H1 (cell line): ENCODE measurements around the gene KLF7. TPM values are rescaled to one million over a fixed set of nuclear protein-coding genes. Genes with fewer than 3 reads are reported as not detected.

Source experiments
- CTCF ChIA-PET: fragments of 300-600 bp; sonication (Branson Sonifier 250); formaldehyde crosslinking; loops from one replicate; lab custom pipeline; 2021; ENCODE audit not compliant: partially characterized antibody; lab: Charles Lee
- POLR2A ChIA-PET: fragments of 300-600 bp; sonication (Branson Sonifier 250); formaldehyde crosslinking; loops from one replicate; lab custom pipeline; 2021; ENCODE audit warnings: inconsistent platforms; ENCODE audit not compliant: partially characterized antibody; lab: Charles Lee
- DNase-seq, 2 experiments: peaks; one replicate each; pipeline versions ENCODE4 v3.0.0 to v3.0.0-alpha.2; 2010 to 2022; ENCODE audit warnings: low spot score in 2 of 2, low read depth in 1 of 2, mixed read lengths in 1 of 2
- FAIRE-seq: peaks from 2 replicates; lab custom pipeline; 2011; peaks lifted over from hg19 to GRCh38; lab: Jason Lieb, UNC
- H2AFZ ChIP-seq: 2 replicates; pipeline ENCODE4 v1.8.1; 2012; ENCODE audit warnings: low read length, inconsistent platforms
- H2AK5ac ChIP-seq: 2 replicates; pipeline ENCODE4 v1.6.1; 2013; ENCODE audit warnings: low read depth, low read length
- H2BK120ac ChIP-seq: replicated peaks from 2 replicates; pipeline ENCODE3; 2013; ENCODE audit warnings: low read depth, low read length, inconsistent platforms
- H2BK12ac ChIP-seq: 2 replicates; pipeline ENCODE4 v1.6.1; 2013; ENCODE audit warnings: low read depth, low read length
- H2BK15ac ChIP-seq: 2 replicates; pipeline ENCODE4 v1.6.1; 2013; ENCODE audit warnings: low read length
- H2BK20ac ChIP-seq: 2 replicates; pipeline ENCODE4 v1.6.1; 2013; ENCODE audit warnings: low read length
- H2BK5ac ChIP-seq: 2 replicates; pipeline ENCODE4 v1.6.1; 2013; ENCODE audit warnings: low read depth, low read length
- H3K14ac ChIP-seq: 2 replicates; pipeline ENCODE4 v1.6.1; 2013; ENCODE audit warnings: inconsistent platforms; ENCODE audit not compliant: insufficient read length
- H3K18ac ChIP-seq: 2 replicates; pipeline ENCODE4 v1.6.1; 2013; ENCODE audit warnings: low read length; ENCODE audit errors: extremely low read depth
- H3K23ac ChIP-seq: 2 replicates; pipeline ENCODE4 v1.6.1; 2013; ENCODE audit warnings: inconsistent platforms; ENCODE audit not compliant: insufficient read length
- H3K23me2 ChIP-seq: 2 replicates; pipeline ENCODE4 v1.6.1; 2013; ENCODE audit warnings: low read depth, low read length
- H3K27ac ChIP-seq: 2 replicates; pipeline ENCODE4 v1.6.1; 2011; ENCODE audit warnings: low read depth, low read length, inconsistent platforms
- H3K27me3 ChIP-seq, 4 experiments: replicated peaks in 1 of 4; 1 replicate in 1 of 4; 2 replicates in 3 of 4; pipeline versions ENCODE4 v1.6.1 to v1.8.1; 2011 to 2013; ENCODE audit warnings: low read length in 3 of 4, mild to moderate bottlenecking in 3 of 4, inconsistent platforms in 2 of 4, mixed read lengths in 2 of 4, moderate library complexity in 1 of 4; ENCODE audit not compliant: control insufficient read depth in 3 of 4, insufficient read depth in 3 of 4; ENCODE audit errors: extremely low read depth in 1 of 4
- H3K36me3 ChIP-seq, 4 experiments: 2 replicates each; pipeline versions ENCODE4 v1.6.1 to v1.8.1; 2011 to 2013; ENCODE audit warnings: mild to moderate bottlenecking in 4 of 4, low read length in 3 of 4, moderate library complexity in 2 of 4, control low read depth in 1 of 4, inconsistent platforms in 1 of 4; ENCODE audit not compliant: insufficient read depth in 4 of 4, control insufficient read depth in 2 of 4
- H3K4ac ChIP-seq: replicated peaks from 2 replicates; pipeline ENCODE3; 2013; ENCODE audit warnings: low read length, low read depth, mixed read lengths, inconsistent platforms; ENCODE audit not compliant: insufficient read length
- H3K4me1 ChIP-seq, 4 experiments: replicated peaks in 1 of 4; 1 replicate in 1 of 4; 2 replicates in 3 of 4; pipeline versions ENCODE4 v1.6.1 to v1.8.1; 2011 to 2013; ENCODE audit warnings: low read length in 3 of 4, inconsistent platforms in 2 of 4, mixed read lengths in 1 of 4; ENCODE audit not compliant: insufficient read depth in 4 of 4, control insufficient read depth in 3 of 4
- H3K4me2 ChIP-seq, 2 experiments: 2 replicates each; pipeline versions ENCODE4 v1.6.1 to v1.8.1; 2011 to 2013; ENCODE audit warnings: low read depth in 2 of 2, low read length in 2 of 2, control low read depth in 1 of 2, inconsistent platforms in 1 of 2, mild to moderate bottlenecking in 1 of 2; ENCODE audit not compliant: insufficient read depth in 1 of 2
- H3K4me3 ChIP-seq, 4 experiments: fragments of 200-600, 300-600 bp in 1 of 4; sonication (generic), shearing (Covaris generic), sonication (Bioruptor Twin) in 1 of 4; 2 replicates each; pipeline versions ENCODE4 v1.5.1 to v1.8.1; 2011 to 2016; ENCODE audit warnings: low read length in 4 of 4, low read depth in 3 of 4, control low read depth in 2 of 4, inconsistent platforms in 2 of 4, mild to moderate bottlenecking in 2 of 4, mixed read lengths in 1 of 4, moderate library complexity in 1 of 4; ENCODE audit not compliant: insufficient read depth in 2 of 4; ENCODE audit errors: extremely low read depth in 1 of 4
- H3K56ac ChIP-seq: replicated peaks from 2 replicates; pipeline ENCODE3; 2013; ENCODE audit warnings: low read depth, mild to moderate bottlenecking, mixed read lengths, low read length, inconsistent platforms; ENCODE audit not compliant: insufficient read length
- H3K79me1 ChIP-seq: 2 replicates; pipeline ENCODE4 v1.6.1; 2013; ENCODE audit warnings: low read depth, low read length, control low read depth
- H3K79me2 ChIP-seq, 2 experiments: 2 replicates each; pipeline versions ENCODE4 v1.6.1 to v1.8.1; 2012 to 2013; ENCODE audit warnings: low read length in 2 of 2, mild to moderate bottlenecking in 2 of 2, inconsistent platforms in 1 of 2; ENCODE audit not compliant: insufficient read depth in 2 of 2, control insufficient read depth in 1 of 2
- H3K9ac ChIP-seq, 4 experiments: replicated peaks in 1 of 4; 1 replicate in 1 of 4; 2 replicates in 3 of 4; pipeline versions ENCODE4 v1.6.1 to v1.8.1; 2011 to 2013; ENCODE audit warnings: low read depth in 3 of 4, low read length in 3 of 4, control low read depth in 2 of 4, mild to moderate bottlenecking in 2 of 4, moderate library complexity in 2 of 4, inconsistent platforms in 1 of 4; ENCODE audit errors: extremely low read depth in 1 of 4
- H3K9me3 ChIP-seq, 2 experiments: 2 replicates each; pipeline versions ENCODE4 v1.6.1 to v1.8.1; 2012 to 2013; ENCODE audit warnings: mild to moderate bottlenecking in 2 of 2, moderate library complexity in 2 of 2, control low read depth in 1 of 2, inconsistent platforms in 1 of 2, low read depth in 1 of 2, low read length in 1 of 2, mixed read lengths in 1 of 2; ENCODE audit not compliant: insufficient read depth in 2 of 2
- H4K20me1 ChIP-seq, 2 experiments: replicated peaks in 1 of 2; 2 replicates each; pipeline versions ENCODE3 to v1.8.1; 2011 to 2013; ENCODE audit warnings: inconsistent platforms in 2 of 2, low read length in 2 of 2, mild to moderate bottlenecking in 1 of 2; ENCODE audit not compliant: insufficient read depth in 2 of 2, control insufficient read depth in 1 of 2
- H4K5ac ChIP-seq: 2 replicates; pipeline ENCODE4 v1.6.1; 2013; ENCODE audit warnings: low read length, low read depth, mixed read lengths, inconsistent platforms; ENCODE audit not compliant: insufficient read length
- H4K8ac ChIP-seq: 2 replicates; pipeline ENCODE4 v1.8.0; 2013; ENCODE audit warnings: mild to moderate bottlenecking, moderate library complexity, low read length, inconsistent platforms; ENCODE audit not compliant: insufficient read depth; ENCODE audit errors: extremely low read depth
- H4K91ac ChIP-seq: replicated peaks from 2 replicates; pipeline ENCODE3; 2013; ENCODE audit warnings: low read length, mixed read lengths, inconsistent platforms; ENCODE audit not compliant: insufficient read length
- ATF2 ChIP-seq: IDR thresholded peaks from 2 replicates; pipeline ENCODE4 v1.6.1; 2012; ENCODE audit warnings: low read length, inconsistent platforms
- BRCA1 ChIP-seq: IDR thresholded peaks from 2 replicates; pipeline ENCODE4 v1.6.1; 2012; ENCODE audit warnings: low read depth, low read length, improper control_type of control experiment
- E2F6 ChIP-seq: IDR thresholded peaks from 2 replicates; pipeline ENCODE4 v1.6.1; 2012; ENCODE audit warnings: inconsistent platforms
- EZH2 ChIP-seq: fragments of 200-600 bp; sonication (generic); IDR thresholded peaks from 2 replicates; pipeline ENCODE4 v1.7.1; 2012; ENCODE audit warnings: low read depth, mild to moderate bottlenecking, moderate library complexity, low read length, inconsistent platforms; ENCODE audit not compliant: severe bottlenecking
- HDAC6 ChIP-seq: IDR thresholded peaks from one replicate; pipeline ENCODE4 v1.7.1; 2012; ENCODE audit warnings: low read depth, mild to moderate bottlenecking, inconsistent platforms, low read length, moderate library complexity
- NRF1 ChIP-seq: IDR thresholded peaks from 2 replicates; pipeline ENCODE4 v1.6.1; 2011; ENCODE audit warnings: mild to moderate bottlenecking, low read depth, low read length, improper control_type of control experiment
- POU5F1 ChIP-seq: IDR thresholded peaks from 2 replicates; pipeline ENCODE4 v1.6.1; 2011; ENCODE audit warnings: low read depth, mild to moderate bottlenecking, low read length, moderate library complexity
- SP1 ChIP-seq: IDR thresholded peaks from 2 replicates; pipeline ENCODE4 v1.6.1; 2011; ENCODE audit warnings: low read depth, low read length
- SP2 ChIP-seq: IDR thresholded peaks from 2 replicates; pipeline ENCODE4 v1.6.1; 2012; ENCODE audit warnings: mild to moderate bottlenecking, low read length, inconsistent platforms
- TEAD4 ChIP-seq: IDR thresholded peaks from 2 replicates; pipeline ENCODE4 v1.6.1; 2012; ENCODE audit warnings: low read depth, low read length, inconsistent platforms, mixed read lengths
- WGBS, 2 experiments: shearing (Covaris generic) in 1 of 2; methylation state at CpG; one replicate each; pipeline versions ENCODE4 v1.1.6 to v1.1.7; 2013 to 2015; ENCODE audit warnings: low lambda C conversion rate in 2 of 2, mixed read lengths in 2 of 2, inconsistent platforms in 1 of 2, low coverage in 1 of 2, missing lambda C conversion rate in 1 of 2; ENCODE audit not compliant: insufficient replicate concordance in 2 of 2, insufficient coverage in 1 of 2, insufficient read length in 1 of 2; ENCODE audit errors: extremely low coverage in 1 of 2, missing lambda C conversion rate in 1 of 2; 5-methylcytosine and 5-hydroxymethylcytosine counted together
- polyA plus RNA-seq, 7 experiments: library from polyadenylated mRNA; depleted of rRNA in 3 of 7; stranded (reverse) in 5 of 7; unstranded in 2 of 7; fragments of >200 nt in 5 of 7; fragments of 200-250 nt in 2 of 7; gene quantifications; 1 replicate in 5 of 7; 2 replicates in 1 of 7; 4 replicates in 1 of 7; pipeline versions ENCODE4 v1.2.1 to v1.2.3, GENCODE V29; 2011 to 2013; ENCODE audit warnings: missing spikeins in 2 of 7, mixed read lengths in 2 of 7
- total RNA-seq: library from RNA; stranded (reverse); fragmentation: NEBNext Ultra II Directional; extraction: Animal tissue kit (Norgen Biotek cat#: 25700); gene quantifications from 2 replicates; pipeline ENCODE4 v1.2.1, GENCODE V29; 2021

The KLF7 gene
- total and polyA plus RNA-seq, 2 of the 8 experiments (the other 6 are each of a cell fraction or from before 2014, with no cell fraction given) = 9.6 to 23.3 TPM

GRCh38 chr2:207139552-207139951, 26.2 kb downstream of the KLF7 start:
- Histone ChIP-seq H2BK5ac (no peak overlapping the region), H3K9ac (no peak overlapping the region), H3K23me2 (no peaks in the 10 kb centered on the region), H3K56ac (no peak overlapping the region), H2BK20ac (no peak overlapping the region), H4K5ac (no peak overlapping the region), H4K91ac (no peak overlapping the region), H3K4me3 (no peak overlapping the region), H3K27me3 (no peaks in the 10 kb centered on the region), H3K79me1 (peaks cover 3% of the 10 kb centered on the region; the same call in 1 of the 2 replicates), H3K79me2 (peaks cover 0 to 69% of the 10 kb centered on the region in 2 experiments; a peak in 3 of 4 replicates), H3K4me2 (no peak overlapping the region), H2AFZ (no peak overlapping the region), H2BK12ac (no peak overlapping the region), H3K23ac (no peak overlapping the region), H3K9me3 (no peaks in the 10 kb centered on the region), H2BK15ac (no peak overlapping the region), H2BK120ac (no peak overlapping the region), H3K14ac (no peak overlapping the region), H4K8ac (no peak overlapping the region), H3K27ac (no peak overlapping the region), H3K4me1 (peaks cover 3 to 21% (median 8%) of the 10 kb centered on the region in 4 experiments; a peak in 6 of 7 replicates), H3K4ac (no peak overlapping the region), H4K20me1 (peaks cover 0 to 2% of the 10 kb centered on the region in 2 experiments), H3K18ac (no peak overlapping the region), H2AK5ac (no peak overlapping the region), H3K36me3 (no peaks in the 10 kb centered on the region; a peak in 1 of 8 replicates)
- ChIA-PET POLR2A (interaction anchor here (0.7 to 1.1 kb wide), 2 partner anchors 26 to 128 kb away, joined by 3 to 4 read pairs; partner anchors contain the start of gene KLF7), CTCF (interaction anchor here (1.0 to 1.2 kb wide), 2 partner anchors 40 to 45 kb away, joined by 3 to 4 read pairs; no protein-coding TSS in a partner anchor)
- WGBS, 2 experiments = 88% methylated on average over 4 of the region's 4 CpGs; no CpG with 5 or more reads in 1 of the 2 experiments
- DNase-seq (no peak), FAIRE-seq (no peak)
- no peak for TF ChIP-seq TEAD4
- TF ChIP-seq BRCA1 = no peak
- no peak for TF ChIP-seq POU5F1
- TF ChIP-seq SP2 = no peak
- TF ChIP-seq ATF2 = no peak
- no peak for TF ChIP-seq HDAC6
- TF ChIP-seq E2F6 = no peak
- no peak for TF ChIP-seq NRF1
- no peak for TF ChIP-seq EZH2
- TF ChIP-seq SP1 = no peak
